T-helper 1 cell treated with Interleukin-12 subunit alpha and Interleukin-12 subunit beta and Interleukin-4 antibody, amounts not matched to agents 30 ng/mL and 1 ng/mL, for 36 hours (primary cell): ENCODE data around the gene DNAJC5. TPM values are rescaled to one million over a fixed set of nuclear protein-coding genes. Genes with fewer than 3 reads are reported as not detected.
"Not testable (repeated sequence)": the region's sequence is repeated elsewhere in the genome, so short reads cannot be mapped to it uniquely, and the experiment has no call there.

ENCODE experiments used
- intact Hi-C: fragments of 100-400 bp; cut with micrococcal nuclease; formaldehyde crosslinking; loops from one replicate; pipeline ENCODE4 v1.15.1; 2024
- total RNA-seq: library from RNA; stranded (reverse); gene quantifications from 2 replicates; pipeline ENCODE4 v1.2.3, GENCODE V29; 2022

The DNAJC5 gene
- total RNA-seq, 1 donor from 2014 or later = 58.3 TPM

- intact Hi-C loops = no loop called here
Observed at GRCh38 chr20:63952769-63953168, 57.8 kb downstream of the DNAJC5 start.

- intact Hi-C loops = no loop called here
Observed at GRCh38 chr20:63953764-63954429, 59.0 kb downstream of the DNAJC5 start.

GRCh38 chr20:63955281-63955826, 60.4 kb downstream of the DNAJC5 start:
- intact Hi-C loops = loop anchor here (1.0 to 5.0 kb wide), 3 partner anchors 46 to 417 kb away; no protein-coding TSS in a partner anchor

DNA sequence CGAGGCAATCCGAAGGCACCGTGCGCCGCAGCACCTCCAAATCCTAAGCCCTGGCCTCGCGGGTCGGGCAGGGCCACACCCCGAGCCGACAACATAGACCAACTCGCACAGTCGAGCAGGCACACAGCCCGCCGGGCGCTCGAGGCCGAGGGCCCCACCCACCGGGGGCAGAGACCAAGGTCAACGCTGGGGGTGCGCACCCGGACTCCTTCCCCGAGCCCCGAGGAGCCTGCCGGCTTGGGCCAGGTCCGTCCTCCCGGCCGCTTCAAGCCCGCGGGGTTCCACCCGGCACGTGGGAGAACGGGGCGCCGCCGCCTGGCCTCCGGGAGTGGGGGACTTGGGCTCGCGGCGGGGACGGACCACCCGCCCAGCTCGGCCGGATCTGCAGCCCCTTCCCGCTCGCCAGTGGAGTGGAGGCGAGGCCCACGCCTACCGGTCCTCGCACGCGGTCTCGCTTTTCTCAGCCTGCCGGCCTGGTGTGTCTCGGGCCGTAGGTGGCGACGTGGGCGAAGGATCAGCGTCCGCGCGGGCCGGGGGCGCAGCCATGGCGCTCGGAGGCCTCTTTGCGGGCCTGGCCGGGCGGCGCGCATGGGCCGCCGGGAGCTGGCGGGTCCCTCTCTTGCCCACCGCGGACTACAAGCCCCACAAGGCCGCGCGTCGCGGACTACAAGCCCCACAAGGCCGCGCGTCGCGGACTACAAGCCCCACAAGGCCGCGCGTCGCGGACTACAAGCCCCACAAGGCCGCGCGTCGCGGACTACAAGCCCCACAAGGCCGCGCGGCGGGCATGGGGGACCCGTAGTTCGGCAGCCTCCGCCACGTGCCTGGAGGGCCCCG, 61.1 kb downstream of the DNAJC5 start, which contains the start of gene UCKL1:
Gene UCKL1 (minus strand): TSS at position 590 of the 837 bp plus-strand sequence. CDS start 44 bp downstream, at position 546.
- intact Hi-C loops = loop anchor here (1.0 to 5.0 kb wide), 13 partner anchors 25 to 435 kb away; partner anchors contain the start of genes ARFRP1, GMEB2, PPDPF and PRPF6

DNA sequence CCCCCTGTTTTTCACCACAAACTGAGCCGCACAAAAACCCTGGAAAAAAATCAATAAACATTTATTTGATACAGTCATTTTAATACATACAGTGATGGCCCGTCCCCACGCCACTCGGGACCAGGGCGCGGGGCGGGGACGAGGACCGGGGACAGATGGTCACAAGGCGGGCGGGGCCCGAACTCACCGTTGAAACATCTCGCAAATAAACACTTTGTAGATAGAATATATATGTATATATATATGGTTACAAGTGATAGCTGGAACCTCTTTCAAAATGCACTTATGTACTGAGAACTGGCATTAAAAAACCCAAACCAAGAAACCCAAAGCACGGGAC, 61.7 kb downstream of the DNAJC5 start:
- intact Hi-C loops = loop anchor here (1.0 to 5.0 kb wide), 12 partner anchors 13 to 436 kb away; partner anchors contain the start of genes ARFRP1, GMEB2, PPDPF and PRPF6

- intact Hi-C loops = loop anchor here (1.0 to 5.0 kb wide), 4 partner anchors 12 to 436 kb away; partner anchors contain the start of genes GMEB2, PPDPF and ZNF512B
Observed at GRCh38 chr20:63957004-63957689, 62.2 kb downstream of the DNAJC5 start.

GRCh38 chr20:63957690-63958441, 62.9 kb downstream of the DNAJC5 start:
- intact Hi-C loops = loop anchor here (1.0 to 5.0 kb wide), 4 partner anchors 11 to 437 kb away; partner anchors contain the start of genes GMEB2, PPDPF and ZNF512B

DNA sequence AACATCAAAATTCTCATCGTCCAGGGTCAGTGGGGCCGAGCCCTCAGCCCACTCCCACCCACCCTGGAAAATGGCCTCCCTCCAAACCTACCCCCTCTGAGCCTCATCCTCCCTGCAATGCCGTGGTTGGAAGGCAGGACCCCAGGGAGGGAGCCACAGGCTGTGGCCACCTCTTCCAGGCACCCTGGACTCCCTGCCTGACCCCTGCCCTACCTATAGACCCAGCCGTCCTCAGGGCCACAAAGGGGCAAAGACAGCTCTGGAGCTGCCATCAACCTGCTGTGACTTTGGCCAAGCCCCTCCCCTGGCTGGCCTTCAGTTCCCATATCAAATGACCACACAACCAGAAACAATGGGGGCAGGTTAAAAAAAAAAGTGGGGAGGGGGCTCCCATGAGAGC, 63.5 kb downstream of the DNAJC5 start:
- intact Hi-C loops = loop anchor here (5.0 kb wide), 1 partner anchor 226 kb away; no protein-coding TSS in a partner anchor

- intact Hi-C loops = loop anchor here (5.0 kb wide), 1 partner anchor 227 kb away; no protein-coding TSS in a partner anchor
Observed at GRCh38 chr20:63958964-63959698, 64.2 kb downstream of the DNAJC5 start.

GRCh38 chr20:63959699-63960075, 64.8 kb downstream of the DNAJC5 start:
- intact Hi-C loops = loop anchor here (5.0 kb wide), 1 partner anchor 227 kb away; no protein-coding TSS in a partner anchor

GRCh38 chr20:63960654-63961621, 66.0 kb downstream of the DNAJC5 start:
- intact Hi-C loops = not testable (repeated sequence)

DNA sequence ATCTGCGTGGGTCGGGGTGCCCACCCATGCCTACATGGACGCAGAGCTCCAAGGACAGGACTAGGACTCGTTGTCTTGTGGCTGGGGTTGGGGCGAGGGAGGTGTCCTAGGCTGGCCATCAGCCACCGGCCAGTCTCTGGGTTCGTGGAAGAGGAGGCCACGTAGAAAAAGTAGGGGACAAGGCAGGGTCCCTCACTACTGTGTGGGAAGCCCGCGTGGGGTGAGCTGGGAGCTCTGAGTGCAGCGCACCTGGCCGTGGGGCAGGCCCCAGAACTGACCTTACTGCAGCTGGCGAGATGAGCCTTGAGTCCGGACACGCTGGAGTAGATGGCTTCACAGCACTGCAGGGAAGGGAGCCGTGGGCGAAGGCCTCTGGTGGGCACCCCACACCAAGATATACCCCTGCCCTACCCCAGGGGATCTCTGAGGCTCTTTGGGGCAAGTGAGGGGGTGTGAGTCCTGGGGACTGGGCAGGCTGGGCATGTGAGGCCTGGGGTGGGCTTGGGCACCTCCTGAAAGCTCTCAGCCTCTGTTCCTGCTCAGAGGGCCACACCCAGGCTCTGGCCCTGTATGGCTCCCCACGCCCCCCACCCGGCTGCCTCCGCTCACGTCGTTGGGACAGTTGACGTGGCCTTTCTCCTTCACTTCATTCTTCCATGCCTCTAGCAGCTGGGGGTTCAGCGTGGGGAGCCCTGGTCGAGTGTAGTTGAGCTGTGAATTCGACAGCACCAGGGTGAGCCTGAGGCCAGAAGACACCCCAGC, 66.9 kb downstream of the DNAJC5 start:
- intact Hi-C loops = no loop called here

DNA sequence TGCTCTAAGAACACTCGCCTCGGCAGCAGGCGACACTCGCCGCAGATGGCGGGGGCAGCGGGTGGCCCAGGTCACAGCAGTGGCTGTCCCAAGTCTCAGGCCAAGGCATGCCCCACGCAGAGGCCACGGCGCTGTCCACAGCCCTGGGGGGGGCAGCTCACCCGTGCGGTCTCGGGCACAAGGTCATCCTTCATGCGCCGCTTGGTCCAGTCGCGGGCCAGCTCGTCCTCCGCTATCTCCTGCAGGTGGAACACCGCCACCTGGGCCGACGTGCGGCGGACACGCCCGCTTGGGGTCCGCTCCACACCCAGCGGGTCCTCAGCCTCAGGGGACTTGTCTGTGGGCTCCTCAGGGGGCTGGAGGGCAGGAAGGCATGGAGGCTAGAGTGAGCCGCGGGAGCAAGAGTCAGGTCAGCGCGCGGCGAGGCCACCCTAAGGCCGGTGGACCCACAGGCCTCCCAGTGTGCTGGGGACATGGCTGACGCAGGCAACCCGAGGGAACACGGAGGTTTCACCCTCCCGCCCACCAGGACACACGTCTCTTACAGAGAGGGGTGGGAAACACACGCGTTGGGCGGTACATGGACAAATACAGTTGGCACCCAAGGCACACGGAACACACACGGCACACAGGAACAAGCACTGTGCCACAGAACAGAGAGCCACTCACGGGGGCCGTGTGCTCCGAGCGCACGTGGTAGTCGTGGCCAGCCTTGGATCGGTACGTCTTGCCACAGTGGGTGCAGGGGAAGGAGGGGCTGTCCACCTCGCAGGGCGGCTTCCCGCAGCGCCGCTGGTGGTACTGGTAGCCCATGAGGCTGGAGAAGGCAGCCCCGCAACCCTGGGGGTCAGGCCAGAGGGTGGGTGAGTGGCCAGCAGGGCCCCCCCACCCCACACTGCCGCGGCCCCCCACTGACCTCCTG, 67.8 kb downstream of the DNAJC5 start:
- intact Hi-C loops = no loop called here

DNA sequence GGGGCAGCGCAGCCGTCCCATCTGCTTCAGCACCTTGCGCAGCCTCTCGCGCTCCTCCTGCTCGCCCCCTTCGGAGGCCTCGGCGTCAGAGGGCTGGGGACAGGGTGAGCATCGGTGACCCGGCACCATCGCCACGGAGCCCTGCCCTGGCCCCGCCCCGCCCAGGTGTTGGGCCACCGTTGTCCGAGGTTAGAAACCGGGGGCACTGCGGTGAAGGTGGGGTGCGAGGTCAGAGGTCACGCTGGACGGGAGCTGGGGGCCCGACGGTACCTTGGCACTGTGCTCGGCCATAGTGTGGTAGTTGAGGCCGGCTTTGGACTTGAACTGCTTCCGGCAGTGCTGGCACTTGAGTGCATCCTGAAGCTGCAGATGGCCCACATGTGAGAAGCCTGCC, 68.4 kb downstream of the DNAJC5 start:
- intact Hi-C loops = no loop called here

DNA sequence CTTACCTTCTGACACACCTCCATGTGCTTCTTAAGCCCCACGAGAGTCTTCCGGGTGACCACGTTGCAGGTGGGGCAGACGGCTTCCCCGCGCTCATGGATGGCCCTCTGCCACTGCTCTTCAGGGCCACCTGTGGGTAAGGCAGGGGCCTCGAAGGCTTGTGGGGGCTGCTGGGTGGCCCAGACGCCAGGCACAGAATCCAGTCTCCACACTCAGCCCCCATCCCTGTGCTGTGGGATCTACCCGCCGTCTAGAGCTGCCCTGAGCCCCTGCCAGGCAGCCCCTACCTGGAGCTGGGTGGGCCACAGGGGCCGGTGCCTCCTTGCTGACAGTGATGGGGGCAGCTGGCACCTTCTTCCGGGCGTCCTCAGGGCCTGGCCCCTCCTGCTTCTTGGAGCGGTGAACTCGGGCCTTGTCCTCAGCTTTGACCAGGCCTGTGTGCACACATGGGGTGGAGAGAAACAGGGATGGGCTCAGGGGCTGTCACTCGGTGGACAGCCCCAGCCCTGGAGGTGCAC, 68.9 kb downstream of the DNAJC5 start:
- intact Hi-C loops = no loop called here

- intact Hi-C loops = no loop called here
Observed at GRCh38 chr20:63964412-63964811, 69.5 kb downstream of the DNAJC5 start.
